M059J (cell line): ENCODE data around the gene INSR. TPM values are rescaled to one million over a fixed set of nuclear protein-coding genes. Genes with fewer than 3 reads are reported as not detected.
"Not testable (repeated sequence)": the region's sequence is repeated elsewhere in the genome, so short reads cannot be mapped to it uniquely, and the experiment has no call there.

Experiments
- DNase-seq: peaks from one replicate; pipeline ENCODE4 v3.0.0-alpha.2; 2012; ENCODE audit warnings: low read depth
- total RNA-seq: library from RNA; depleted of rRNA; stranded (reverse); fragments of >200 nt; shearing (Covaris generic); gene quantifications from 2 replicates; pipeline ENCODE4 v1.2.3, GENCODE V29; 2014; rRNA removed

The INSR gene
- total RNA-seq, 1 experiment from 2014 or later = 1.6 TPM

DNA sequence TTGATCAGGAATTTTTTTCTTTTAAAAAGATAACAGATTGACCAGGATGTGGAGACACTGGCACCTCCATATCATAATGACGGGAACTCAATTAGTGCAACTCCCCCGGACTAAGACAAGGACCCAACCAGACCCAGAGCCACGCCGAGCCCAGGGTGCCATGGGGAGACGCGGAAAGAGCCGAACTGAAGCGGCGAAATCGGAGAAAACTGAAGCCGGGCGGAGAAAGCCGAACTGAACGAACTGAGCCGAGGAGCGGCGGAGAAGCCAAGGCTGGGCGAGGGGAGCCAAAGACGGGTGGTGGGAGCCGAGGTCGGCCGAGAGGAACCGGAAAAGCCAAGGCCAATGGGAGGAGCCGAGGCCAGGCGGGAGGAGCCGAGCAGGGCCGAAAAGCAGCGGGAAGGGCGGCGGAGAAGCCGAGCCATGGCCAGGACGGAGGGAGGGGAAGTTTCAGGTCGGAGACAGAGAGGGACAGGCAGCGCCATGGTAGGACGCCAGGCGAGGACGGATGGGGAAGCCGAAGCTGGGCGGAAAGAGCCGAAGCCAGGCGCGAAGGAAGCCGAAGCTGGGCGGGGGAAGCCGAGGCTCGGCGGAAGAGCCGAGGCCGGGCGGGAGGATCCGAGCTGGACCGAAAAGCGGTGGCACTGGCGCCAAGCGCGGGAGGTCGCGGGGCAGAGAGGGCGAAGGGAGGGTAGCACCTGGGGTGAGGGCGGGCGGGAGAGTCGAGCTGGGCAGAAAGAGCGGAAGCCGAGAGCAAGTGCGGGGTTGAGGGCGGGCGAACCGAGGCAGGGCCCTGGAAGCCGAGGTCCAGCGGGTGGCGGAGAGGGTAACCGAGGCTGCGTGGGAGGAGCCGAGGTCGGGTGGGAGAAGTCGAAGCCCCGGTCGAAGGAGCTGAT is 195.3 kb downstream of the INSR start:
- DNase-seq = peak; percentile 88

DNA sequence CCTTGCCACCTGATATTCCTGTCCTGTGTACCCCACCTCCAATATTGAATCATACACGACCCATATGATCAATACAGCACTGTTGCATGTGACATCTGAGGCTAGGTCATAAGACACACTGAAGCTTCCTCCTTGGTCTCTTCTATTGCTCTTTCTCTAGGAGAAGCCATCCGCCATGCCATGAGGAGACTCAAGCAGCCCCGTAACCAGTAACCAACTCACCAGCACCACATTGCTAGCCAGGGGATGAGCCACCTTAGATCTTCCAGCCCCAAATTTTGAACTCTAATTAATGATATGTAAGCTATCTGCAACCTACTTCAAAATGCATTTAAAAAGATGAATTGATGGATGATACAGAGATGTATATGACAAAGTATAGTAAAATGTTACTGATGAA is 196.1 kb downstream of the INSR start:
- no peak for DNase-seq

DNA sequence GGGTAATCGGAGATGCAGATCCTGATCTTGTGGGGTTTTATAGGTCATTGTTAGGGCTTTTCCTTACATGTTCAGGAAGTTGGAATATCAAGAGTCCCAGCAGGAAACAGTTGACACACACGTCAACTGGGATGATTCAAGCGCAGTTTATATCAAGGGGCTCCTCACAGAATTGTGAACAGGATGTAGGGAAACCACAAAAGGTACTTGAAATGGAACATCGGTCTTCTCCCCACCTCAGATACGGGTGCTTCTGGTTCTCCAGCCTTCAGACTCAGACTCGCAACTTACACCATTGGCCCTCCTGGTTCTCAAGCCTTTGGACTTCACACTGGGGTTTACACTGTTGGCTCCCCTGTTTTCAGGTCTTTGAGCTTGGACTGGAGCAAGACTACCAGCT is 205.2 kb downstream of the INSR start:
- DNase-seq = no peak

DNA sequence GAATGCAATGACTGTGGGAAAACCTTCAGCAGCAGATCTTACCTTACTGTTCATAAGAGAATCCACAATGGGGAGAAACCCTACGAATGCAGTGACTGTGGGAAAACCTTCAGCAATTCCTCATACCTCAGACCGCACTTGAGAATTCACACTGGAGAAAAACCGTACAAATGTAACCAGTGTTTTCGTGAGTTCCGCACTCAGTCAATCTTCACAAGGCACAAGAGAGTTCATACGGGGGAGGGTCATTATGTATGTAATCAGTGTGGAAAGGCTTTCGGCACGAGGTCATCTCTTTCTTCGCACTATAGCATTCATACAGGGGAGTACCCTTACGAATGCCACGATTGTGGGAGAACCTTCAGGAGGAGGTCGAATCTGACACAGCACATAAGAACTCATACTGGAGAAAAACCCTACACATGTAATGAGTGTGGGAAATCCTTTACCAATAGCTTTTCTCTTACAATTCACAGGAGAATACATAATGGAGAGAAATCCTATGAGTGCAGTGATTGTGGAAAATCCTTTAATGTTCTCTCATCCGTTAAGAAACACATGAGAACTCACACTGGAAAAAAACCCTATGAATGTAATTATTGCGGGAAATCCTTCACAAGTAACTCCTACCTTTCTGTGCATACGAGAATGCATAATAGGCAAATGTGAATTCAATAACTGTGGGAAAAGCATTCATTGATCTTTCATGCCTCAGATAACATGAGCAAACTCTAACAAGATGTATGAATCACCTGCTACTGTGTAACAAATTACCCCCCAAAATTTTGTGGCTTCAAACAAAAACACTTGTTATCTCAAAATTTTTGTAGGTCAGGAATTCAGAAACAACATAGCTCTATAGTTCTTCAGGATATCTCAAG is 210.9 kb downstream of the INSR start:
- DNase-seq = peak; percentile 27

DNA sequence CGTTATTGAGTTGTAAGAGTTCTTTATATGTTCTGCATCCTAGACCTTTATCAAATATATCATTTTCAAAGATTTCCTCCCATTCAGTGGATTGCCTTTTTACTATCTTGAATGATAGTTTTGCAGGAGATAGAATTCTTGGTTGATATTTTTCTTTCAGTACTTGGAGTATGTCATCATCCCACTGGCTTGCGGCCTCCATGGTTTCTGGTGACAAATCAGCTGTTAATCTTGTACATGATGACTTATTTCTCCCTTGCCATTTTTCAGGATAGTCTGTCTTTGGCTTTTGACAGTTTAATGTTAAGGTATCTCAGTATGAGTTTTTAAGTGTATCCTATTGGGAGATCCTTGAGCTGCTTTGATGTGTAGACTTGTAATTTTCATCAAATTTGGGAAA is 216.2 kb downstream of the INSR start:
- DNase-seq = no peak

DNA sequence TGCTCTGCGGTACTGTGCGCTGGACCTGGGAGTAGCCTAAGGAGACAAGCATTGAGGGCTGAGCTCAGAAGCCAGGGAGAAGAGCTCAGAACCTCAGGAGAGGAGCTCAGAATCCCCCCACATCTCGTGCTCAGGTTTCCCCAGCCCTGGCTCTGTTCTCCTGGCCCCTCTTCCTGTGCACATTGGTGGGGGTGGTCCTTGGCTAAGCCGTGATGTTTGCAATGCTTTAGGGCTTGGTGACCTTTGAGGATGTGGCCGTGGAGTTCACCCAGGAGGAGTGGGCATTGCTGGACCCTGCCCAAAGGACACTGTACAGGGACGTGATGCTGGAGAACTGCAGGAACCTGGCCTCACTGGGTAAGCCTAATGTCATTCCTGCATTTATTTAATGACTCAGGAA is 218.1 kb downstream of the INSR start:
- DNase-seq = no peak

DNA sequence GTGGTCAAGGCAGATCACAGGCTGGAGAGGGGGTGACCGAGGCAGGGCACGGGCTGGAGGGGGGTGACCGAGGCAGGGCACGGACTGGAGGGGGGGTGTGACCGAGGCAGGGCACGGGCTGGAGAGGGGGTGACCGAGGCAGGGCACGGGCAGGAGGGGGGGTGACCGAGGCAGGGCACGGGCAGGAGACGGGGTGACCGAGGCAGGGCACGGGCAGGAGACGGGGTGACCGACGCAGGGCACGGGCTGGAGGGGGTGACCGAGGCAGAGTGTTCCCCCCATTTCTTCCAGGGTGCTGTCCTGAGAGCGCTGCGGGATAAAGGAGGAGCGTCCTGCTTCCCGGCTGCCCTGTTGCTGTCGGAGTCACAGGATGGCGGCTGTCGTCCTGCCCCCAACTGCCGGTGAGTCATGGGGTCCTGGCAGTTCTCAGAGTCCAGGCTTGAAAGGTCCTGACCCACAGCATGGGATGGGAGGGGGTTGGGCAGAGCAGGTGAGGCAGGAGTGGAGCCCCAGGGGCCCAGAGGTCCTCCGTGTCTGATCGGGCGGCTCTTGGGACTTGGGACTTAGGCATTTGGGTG is 219.4 kb downstream of the INSR start:
- no peak for DNase-seq

DNA sequence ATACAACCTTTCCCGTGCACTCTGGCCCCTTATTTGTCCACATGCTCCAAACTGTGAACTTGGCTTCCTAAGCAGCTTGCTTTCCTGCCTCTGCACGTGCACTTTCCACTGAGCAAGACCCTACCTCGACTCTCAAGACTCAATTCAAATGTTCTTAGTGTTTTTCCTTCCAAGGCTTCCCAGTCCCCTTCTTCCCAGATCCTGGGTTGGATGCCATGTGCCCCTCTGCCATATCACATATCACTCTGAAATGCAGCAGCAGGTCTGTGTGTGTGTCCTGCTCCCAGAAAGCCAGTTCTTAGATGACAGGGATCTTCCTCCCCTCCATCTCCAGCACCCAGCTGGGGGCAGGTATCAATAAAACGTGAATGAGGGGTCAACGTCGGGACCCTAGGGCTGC is 221.7 kb downstream of the INSR start:
- DNase-seq = no peak

DNA sequence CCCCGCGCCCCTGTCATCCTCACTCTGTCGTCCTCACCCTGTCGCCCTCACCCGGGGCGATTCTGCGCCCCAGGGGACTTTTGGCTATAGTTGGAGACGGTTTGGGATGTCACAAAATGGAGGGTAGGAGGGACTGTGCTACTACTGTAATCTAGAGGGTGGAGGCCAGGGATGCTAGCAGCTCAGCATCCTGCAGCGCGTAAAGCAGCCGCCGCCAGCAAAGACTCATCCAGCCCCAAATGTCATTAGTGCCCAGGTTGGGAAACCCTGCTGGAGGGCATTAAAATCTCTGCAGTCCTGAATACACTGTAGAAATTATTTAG is 224.3 kb downstream of the INSR start:
- no peak for DNase-seq

DNA sequence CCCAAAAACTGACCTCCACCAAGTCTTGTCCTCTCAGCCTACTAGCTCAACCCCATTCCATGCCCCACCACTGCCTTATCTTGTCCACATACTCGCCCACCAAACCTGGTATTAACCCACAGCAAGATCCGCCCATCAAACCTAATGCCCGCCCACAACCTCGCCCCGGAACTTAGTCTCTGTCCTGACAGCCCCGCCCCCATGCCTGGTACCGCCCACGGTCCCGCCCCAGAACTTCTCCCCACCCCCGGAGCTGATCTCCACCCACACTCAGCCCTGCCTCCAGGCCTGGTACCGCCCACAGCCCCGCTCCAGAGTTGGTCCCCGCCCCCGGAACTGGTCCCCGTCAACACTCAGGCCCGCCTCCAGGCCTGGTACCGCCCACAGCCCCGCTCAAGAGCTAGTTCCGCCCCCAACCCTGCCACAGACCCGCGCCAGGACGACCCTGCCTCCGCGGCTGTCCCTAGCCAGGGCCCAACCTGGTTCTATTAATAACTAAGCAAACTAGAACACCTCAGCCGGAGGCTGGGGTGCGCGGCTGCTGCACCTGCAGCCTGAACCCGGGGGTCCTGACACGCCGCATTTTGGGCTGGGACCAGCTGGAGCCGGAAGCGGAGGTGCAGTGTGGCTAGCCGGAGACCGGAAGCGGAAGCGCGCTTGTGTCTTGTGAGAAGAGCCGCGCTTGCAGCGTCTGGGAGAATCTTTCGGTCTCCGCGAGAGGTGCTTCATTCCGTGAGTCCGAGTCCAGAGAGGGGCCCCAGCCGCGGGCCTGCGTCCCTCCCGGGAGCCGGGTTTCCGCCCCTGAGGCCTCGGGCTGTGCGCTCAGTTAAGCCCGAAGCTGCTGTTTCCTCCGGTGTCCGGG is 224.9 kb downstream of the INSR start, which contains the start of gene ZNF557:
TSS of gene ZNF557 (plus strand) at position 662 of the 862 bp plus-strand sequence. CDS start 5,372 bp downstream, outside the sequence.
- peak; percentile 94 for DNase-seq

DNA sequence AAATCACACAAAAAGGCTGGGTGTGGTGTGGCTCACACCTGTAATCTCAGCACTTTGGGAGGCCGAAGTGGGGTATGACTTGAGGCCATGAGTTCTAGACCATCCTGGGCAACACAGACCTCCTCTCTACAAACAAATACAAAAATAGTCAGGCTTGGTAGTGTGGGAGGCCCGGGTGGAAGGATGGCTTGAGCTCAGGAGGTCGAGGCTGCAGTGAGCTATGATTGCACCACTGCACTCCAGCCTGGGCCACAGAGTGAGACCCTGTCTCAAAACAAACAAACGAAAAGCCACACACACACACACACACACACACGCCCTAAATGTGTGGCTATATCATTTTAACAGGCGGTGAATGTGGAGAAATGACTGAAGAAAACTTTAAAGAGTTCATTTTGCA is 225.6 kb downstream of the INSR start:
- DNase-seq = no peak

DNA sequence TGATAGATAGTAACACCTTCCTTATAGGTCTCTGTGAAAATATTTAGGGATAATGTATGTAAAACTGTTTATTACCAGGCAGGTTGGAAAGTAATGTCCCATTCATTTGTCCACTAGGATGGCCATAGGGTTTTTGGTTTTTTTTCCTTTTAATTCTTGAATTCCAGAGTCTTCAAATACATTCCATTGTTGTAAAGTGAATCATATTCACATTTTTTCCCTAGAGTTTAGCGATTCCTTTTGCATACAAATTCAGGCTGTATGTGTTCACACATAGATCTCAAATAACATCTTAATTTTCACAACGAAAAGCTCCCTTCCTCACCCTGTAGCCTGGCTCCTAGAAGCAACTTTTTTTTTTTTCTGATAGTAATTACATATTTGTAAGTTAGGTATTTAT is 226.5 kb downstream of the INSR start:
- no peak for DNase-seq

DNA sequence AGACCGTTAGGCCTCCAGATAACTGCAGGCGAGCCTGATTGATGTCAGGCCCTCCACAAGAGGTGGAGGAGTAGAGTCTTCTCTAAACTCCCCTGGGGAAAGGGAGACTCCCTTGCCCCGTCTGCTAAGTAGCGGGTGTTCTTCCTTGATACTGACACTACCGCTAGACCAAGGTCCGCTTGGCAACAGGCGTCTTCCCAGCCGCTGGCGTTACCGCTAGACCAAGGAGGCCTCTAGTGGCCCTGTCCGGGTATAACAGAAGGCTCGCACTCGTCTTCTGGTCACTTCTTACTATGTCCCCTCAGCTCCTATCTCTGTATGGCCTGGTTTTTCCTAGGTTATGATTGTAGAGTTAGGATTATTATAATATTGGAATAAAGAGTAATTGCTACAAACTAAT is 227.1 kb downstream of the INSR start:
- not testable (repeated sequence) for DNase-seq

DNA sequence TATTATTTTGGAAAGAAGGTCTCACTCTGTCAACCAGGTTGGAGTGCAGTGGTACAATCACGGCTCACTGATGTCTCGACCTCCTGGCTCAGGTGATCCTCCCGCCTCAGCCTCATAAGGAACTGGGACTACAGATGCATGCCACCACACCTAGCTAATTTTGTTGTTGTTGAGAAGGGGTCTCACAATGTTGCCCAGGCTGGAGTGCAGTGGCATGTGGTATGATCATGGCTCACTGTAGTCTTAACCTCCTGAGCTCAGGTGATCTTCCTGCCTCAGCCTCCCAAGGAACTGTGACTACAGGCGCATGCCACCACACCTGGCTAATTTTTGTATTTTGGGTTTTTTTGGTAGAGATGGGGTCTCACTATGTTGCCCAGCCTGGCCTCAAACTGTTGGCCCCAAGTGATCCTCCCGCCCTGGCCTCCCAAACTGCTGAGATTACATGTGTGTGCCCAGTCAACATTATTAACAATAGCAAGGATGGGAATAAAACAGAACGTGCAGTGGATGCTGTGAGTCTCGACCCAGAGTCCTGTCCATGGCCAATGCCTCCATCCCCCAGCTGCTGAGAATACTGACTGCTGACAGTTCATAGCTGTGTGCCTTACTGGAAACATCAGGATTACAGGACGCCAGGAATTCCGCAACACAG is 230.3 kb downstream of the INSR start:
- DNase-seq = no peak

DNA sequence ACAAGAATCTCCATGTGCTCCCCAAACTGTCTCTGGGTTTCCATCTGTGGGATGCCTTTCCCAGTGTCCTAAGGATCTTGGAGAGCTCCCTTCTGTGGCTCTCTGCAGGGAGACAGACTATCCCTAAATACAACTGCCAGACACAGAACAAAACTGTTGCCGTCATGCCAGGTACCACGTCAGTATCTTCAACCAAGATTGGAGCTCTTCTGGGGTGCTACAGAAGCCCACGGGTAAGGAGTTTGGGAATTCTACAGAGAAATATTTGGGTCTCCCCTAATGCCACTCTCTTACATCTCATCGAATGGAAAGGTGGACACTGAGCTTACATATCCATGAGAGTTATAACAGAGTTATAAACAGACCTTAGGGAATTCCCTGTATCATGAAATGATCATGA is 230.9 kb downstream of the INSR start:
- DNase-seq = no peak

Other genes starting within 250 kb of the INSR start
- not detected in 2 replicates for gene MBD3L2, start 245.1 kb downstream of the INSR start, total RNA-seq
- not detected in 2 replicates for gene MBD3L3, start 235.7 kb downstream of the INSR start, total RNA-seq
- 7.2 and 13.3 TPM in 2 replicates for gene ZNF557, start 224.7 kb downstream of the INSR start, total RNA-seq
- 27.7 and 54.2 TPM in 2 replicates for gene ARHGEF18, start 54.5 kb upstream of the INSR start, total RNA-seq
- gene PEX11G, start 194.6 kb upstream of the INSR start, total RNA-seq = 0.20 and 0.74 TPM in 2 replicates
- gene ZNF358, start 221.7 kb upstream of the INSR start, total RNA-seq = 27.2 and 55.4 TPM in 2 replicates
- 2.9 and 7.8 TPM in 2 replicates for gene MCOLN1, start 228.2 kb upstream of the INSR start, total RNA-seq
- 46.3 and 86.0 TPM in 2 replicates for gene PNPLA6, start 241.3 kb upstream of the INSR start, total RNA-seq